Neural cell (in vitro differentiated cells): Measurements from ENCODE around the gene LSM14B. TPM values are rescaled to one million over a fixed set of nuclear protein-coding genes. Genes with fewer than 3 reads are reported as not detected.

ENCODE experiments used
- H2AFZ ChIP-seq: fragments of 200-600, 300-800 bp; sonication (generic), shearing (Covaris generic); 2 replicates; pipeline ENCODE4 v1.6.0; 2014; ENCODE audit warnings: low read depth, mild to moderate bottlenecking, antibody characterized with exemption, low read length, moderate library complexity
- H3F3A ChIP-seq: fragments of 200-600 bp; shearing (Covaris generic); 2 replicates; pipeline ENCODE4 v1.6.1; 2016; ENCODE audit warnings: mild to moderate bottlenecking, moderate library complexity, mixed read lengths, antibody characterized with exemption, low read length; ENCODE audit not compliant: insufficient read depth, poor library complexity, severe bottlenecking
- H3K27ac ChIP-seq: fragments of 200-600, 300-800 bp; sonication (generic), shearing (Covaris generic); 2 replicates; pipeline ENCODE4 v1.5.1; 2014; ENCODE audit warnings: mild to moderate bottlenecking, low read length, moderate library complexity
- H3K27me3 ChIP-seq: fragments of 300-800, 200-600 bp; sonication (generic), shearing (Covaris generic); 2 replicates; pipeline ENCODE4 v1.6.0; 2014; ENCODE audit warnings: mild to moderate bottlenecking, low read depth, low read length, moderate library complexity; ENCODE audit not compliant: insufficient read depth
- H3K36me3 ChIP-seq: fragments of 300-800, 200-600 bp; sonication (generic), shearing (Covaris generic); 2 replicates; pipeline ENCODE4 v1.5.1; 2014; ENCODE audit warnings: mild to moderate bottlenecking, antibody characterized with exemption, low read length, moderate library complexity; ENCODE audit not compliant: insufficient read depth
- H3K4me2 ChIP-seq: fragments of 300-800, 200-600 bp; sonication (generic), shearing (Covaris generic); 2 replicates; pipeline ENCODE4 v1.6.0; 2014; ENCODE audit warnings: mild to moderate bottlenecking, low read length
- H3K4me3 ChIP-seq: fragments of 300-800, 200-600 bp; sonication (generic), shearing (Covaris generic); 2 replicates; pipeline ENCODE4 v1.5.1; 2014; ENCODE audit warnings: mild to moderate bottlenecking, low read length, moderate library complexity
- H3K79me2 ChIP-seq: fragments of 200-600 bp; shearing (Covaris generic); replicated peaks from 2 replicates; pipeline ENCODE4 v1.6.0; 2014; ENCODE audit warnings: mild to moderate bottlenecking, low read length, moderate library complexity; ENCODE audit not compliant: insufficient read depth
- H3K9ac ChIP-seq: fragments of 300-800, 200-600 bp; sonication (generic), shearing (Covaris generic); 2 replicates; pipeline ENCODE4 v1.6.1; 2016; ENCODE audit warnings: mild to moderate bottlenecking, low read length, mixed read lengths
- H3K9me2 ChIP-seq: fragments of 200-600 bp; shearing (Covaris generic); 2 replicates; pipeline ENCODE4 v1.6.1; 2016; ENCODE audit warnings: mild to moderate bottlenecking, low read length, mixed read lengths; ENCODE audit not compliant: insufficient read depth
- H3K9me3 ChIP-seq: fragments of 200-600, 300-800 bp; sonication (generic), shearing (Covaris generic); 2 replicates; pipeline ENCODE4 v1.6.1; 2016; ENCODE audit warnings: mild to moderate bottlenecking, mixed run types, low read length, moderate library complexity, mixed read lengths
- H4K20me1 ChIP-seq: fragments of 200-600 bp; shearing (Covaris generic); 2 replicates; pipeline ENCODE4 v1.6.1; 2016; ENCODE audit warnings: mild to moderate bottlenecking, mixed run types; ENCODE audit not compliant: insufficient read depth
- CTCF ChIP-seq: fragments of 450-650 bp; IDR thresholded peaks from 2 replicates; pipeline ENCODE4 v1.5.1; 2014; ENCODE audit warnings: antibody characterized with exemption, mild to moderate bottlenecking, moderate library complexity; ENCODE audit not compliant: poor library complexity, severe bottlenecking
- EP300 ChIP-seq: fragments of 450-650 bp; conservative IDR thresholded peaks from 2 replicates; pipeline ENCODE4 v1.6.1; 2014; ENCODE audit warnings: antibody characterized with exemption, mild to moderate bottlenecking, moderate library complexity; ENCODE audit not compliant: poor library complexity, severe bottlenecking
- EZH2 ChIP-seq: fragments of 200-600, 300-800 bp; shearing (Covaris generic), sonication (generic); IDR thresholded peaks from 2 replicates; pipeline ENCODE4 v1.6.1; 2014; ENCODE audit warnings: antibody characterized with exemption, low read length, borderline replicate concordance, mild to moderate bottlenecking; ENCODE audit not compliant: insufficient read depth, poor library complexity, severe bottlenecking
- MXI1 ChIP-seq: fragments of 450-650 bp; conservative IDR thresholded peaks from 2 replicates; pipeline ENCODE4 v1.6.1; 2014; ENCODE audit warnings: antibody characterized with exemption, mild to moderate bottlenecking; ENCODE audit not compliant: poor library complexity, severe bottlenecking
- POLR2AphosphoS5 ChIP-seq: IDR thresholded peaks from 2 replicates; pipeline ENCODE4 v1.6.1; 2012
- RAD21 ChIP-seq: fragments of 450-650 bp; conservative IDR thresholded peaks from 2 replicates; pipeline ENCODE4 v1.6.1; 2014; ENCODE audit warnings: antibody characterized with exemption, mild to moderate bottlenecking, moderate library complexity
- REST ChIP-seq: IDR thresholded peaks from 2 replicates; pipeline ENCODE4 v1.6.1; 2012; ENCODE audit warnings: borderline replicate concordance
- SMC3 ChIP-seq: fragments of 450-650 bp; conservative IDR thresholded peaks from 2 replicates; pipeline ENCODE4 v1.6.1; 2014; ENCODE audit warnings: antibody characterized with exemption, mild to moderate bottlenecking, moderate library complexity; ENCODE audit not compliant: poor library complexity
- TAF1 ChIP-seq: IDR thresholded peaks from 2 replicates; pipeline ENCODE4 v1.6.1; 2012; ENCODE audit warnings: low read depth
- polyA plus RNA-seq: library from polyadenylated mRNA; depleted of rRNA; stranded (reverse); fragments of >200 nt; gene quantifications from 2 replicates; pipeline ENCODE4 v1.2.3, GENCODE V29; 2014

Gene LSM14B
- polyA plus RNA-seq, 1 donor from 2014 or later, result 213 TPM

GRCh38 chr20:62163986-62164762, 41.9 kb downstream of the LSM14B start:
- H3K79me2 ChIP-seq, result no peaks in the 10 kb centered on the region
- no peak overlapping the region for H3K9ac ChIP-seq
- H3F3A ChIP-seq, result no peaks in the 10 kb centered on the region
- H2AFZ ChIP-seq, result no peak overlapping the region
- no peaks in the 10 kb centered on the region for H3K9me3 ChIP-seq
- no peaks in the 10 kb centered on the region for H3K9me2 ChIP-seq
- no peaks in the 10 kb centered on the region for H3K36me3 ChIP-seq
- H3K27ac ChIP-seq, result no peak overlapping the region
- no peak overlapping the region for H3K4me3 ChIP-seq
- no peaks in the 10 kb centered on the region for H3K27me3 ChIP-seq
- H3K4me2 ChIP-seq, result no peak overlapping the region
- H4K20me1 ChIP-seq, result no peaks in the 10 kb centered on the region
- TF ChIP-seq REST (no peak), SMC3 (no peak), TAF1 (no peak), CTCF (no peak), POLR2AphosphoS5 (no peak)

GRCh38 chr20:62164879-62165761, 42.8 kb downstream of the LSM14B start:
- H3K9me3 ChIP-seq, result no peaks in the 10 kb centered on the region
- TF ChIP-seq CTCF (no peak), TAF1 (no peak), MXI1 (no peak), EZH2 (no peak), POLR2AphosphoS5 (no peak), SMC3 (no peak), EP300 (no peak), REST (no peak), RAD21 (no peak)
- no peaks in the 10 kb centered on the region for H3K79me2 ChIP-seq
- no peak overlapping the region for H3K4me3 ChIP-seq
- no peak overlapping the region for H3K9ac ChIP-seq
- H3K27ac ChIP-seq, result no peak overlapping the region
- no peaks in the 10 kb centered on the region for H3K36me3 ChIP-seq
- no peaks in the 10 kb centered on the region for H3F3A ChIP-seq
- H3K9me2 ChIP-seq, result no peaks in the 10 kb centered on the region
- H3K4me2 ChIP-seq, result no peak overlapping the region
- no peak overlapping the region for H2AFZ ChIP-seq
- no peaks in the 10 kb centered on the region for H3K27me3 ChIP-seq
- H4K20me1 ChIP-seq, result no peaks in the 10 kb centered on the region
